NCI-H345 treated with DMSO at 0.1 percent for 48 hours (cell line): ENCODE measurements around the gene DUOX1.

Source experiments
- DNase-seq: peaks from one replicate; lab custom pipeline; 2025; ENCODE audit not compliant: unreplicated experiment; lab: John Stamatoyannopoulos, UW

The DUOX1 gene

GRCh38 chr15:45185903-45186770 is 56.3 kb downstream of the DUOX1 start:
- no peak for DNase-seq

DNA sequence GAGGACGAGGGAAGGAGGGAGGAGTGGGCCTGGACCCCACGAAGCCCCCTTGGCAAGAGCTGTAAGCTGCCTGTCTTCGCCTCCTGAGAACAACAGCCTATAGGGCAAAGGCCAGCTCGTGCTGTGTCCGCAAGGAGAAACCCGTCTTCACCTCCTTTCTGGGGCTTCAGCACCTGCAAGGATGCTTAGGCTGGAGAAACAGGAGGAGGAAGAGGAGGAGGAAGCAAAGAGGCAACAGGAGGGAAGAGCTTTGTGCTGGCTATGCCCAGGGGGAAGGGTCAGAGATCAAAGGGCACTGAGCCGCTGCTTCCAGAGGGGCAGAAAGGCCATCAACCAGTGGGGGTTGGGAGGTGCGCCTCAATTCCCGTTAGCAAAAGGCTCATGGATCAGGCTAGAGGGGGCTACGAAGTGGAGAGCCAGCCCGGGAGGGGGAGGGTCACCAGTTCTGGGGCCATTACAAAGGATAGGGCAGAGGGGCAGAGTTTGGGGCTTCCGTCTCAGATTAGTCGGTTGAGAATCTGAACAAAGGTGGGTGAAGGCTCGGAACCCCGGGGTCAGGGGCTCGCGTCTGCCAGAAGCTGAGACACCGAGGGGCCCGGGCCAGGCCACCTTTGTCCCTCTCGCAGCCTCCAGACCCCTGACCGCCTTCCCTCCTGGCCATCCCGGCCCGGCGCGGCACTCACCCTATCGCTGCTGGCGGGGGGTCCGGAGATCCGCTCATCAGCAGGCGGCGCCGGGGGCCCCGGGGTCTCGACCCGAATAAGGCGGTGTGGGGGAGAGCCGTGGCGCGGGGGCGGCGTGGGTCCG is 57.2 kb downstream of the DUOX1 start:
- DNase-seq = no peak

DNA sequence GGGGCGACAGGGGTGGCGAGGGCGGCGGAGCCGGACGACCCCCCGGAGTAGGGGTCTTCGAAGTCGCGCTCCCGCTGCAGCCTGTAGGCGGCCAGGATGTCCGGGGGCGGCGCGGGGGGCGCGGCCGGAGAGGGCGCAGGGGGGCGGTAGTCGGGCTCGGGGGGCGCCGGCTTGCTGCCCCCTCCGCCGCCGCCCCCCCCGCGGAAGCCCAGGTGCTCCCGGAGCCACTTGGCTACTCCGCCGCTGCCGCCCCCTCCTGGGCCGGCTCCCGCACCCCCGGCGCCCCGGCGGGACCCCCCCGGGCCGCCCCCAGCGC is 57.7 kb downstream of the DUOX1 start:
- no peak for DNase-seq

- DNase-seq = peak; percentile 26
Measured at GRCh38 chr15:45187894-45188830, 58.4 kb downstream of the DUOX1 start, which contains the start of gene SHF. Gene SHF, minus strand, starts transcription at chr15:45187966. Its CDS starts 15 bp downstream, at chr15:45187951.

DNA sequence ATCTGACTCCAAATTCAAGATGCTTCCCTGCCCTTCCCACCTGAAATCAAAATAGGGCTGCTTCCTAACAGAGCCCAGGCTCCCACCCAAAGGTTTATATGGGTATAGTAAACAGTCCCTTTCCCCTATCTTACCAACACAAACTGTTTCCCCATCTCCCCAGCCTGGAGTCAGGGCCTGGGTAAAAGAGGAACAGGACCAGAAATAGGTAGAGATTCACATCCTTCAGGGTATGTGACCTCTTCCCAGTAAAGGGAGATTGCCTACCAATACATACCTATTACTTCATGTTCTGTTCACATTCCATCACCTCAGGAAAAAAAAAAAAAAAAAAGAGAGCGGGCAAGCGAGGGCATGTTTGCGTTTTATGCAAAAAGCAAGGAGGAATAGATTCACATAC is 67.7 kb downstream of the DUOX1 start:
- DNase-seq = no peak

GRCh38 chr15:45198337-45199135 is 68.7 kb downstream of the DUOX1 start:
- peak; percentile 85 for DNase-seq

- peak; percentile 59 for DNase-seq
Measured at GRCh38 chr15:45199136-45199810, 69.5 kb downstream of the DUOX1 start.

- peak; percentile 76 for DNase-seq
Measured at GRCh38 chr15:45200001-45200798, 70.4 kb downstream of the DUOX1 start.

- DNase-seq = peak; percentile 76
Measured at GRCh38 chr15:45200799-45201556, 71.2 kb downstream of the DUOX1 start.

DNA sequence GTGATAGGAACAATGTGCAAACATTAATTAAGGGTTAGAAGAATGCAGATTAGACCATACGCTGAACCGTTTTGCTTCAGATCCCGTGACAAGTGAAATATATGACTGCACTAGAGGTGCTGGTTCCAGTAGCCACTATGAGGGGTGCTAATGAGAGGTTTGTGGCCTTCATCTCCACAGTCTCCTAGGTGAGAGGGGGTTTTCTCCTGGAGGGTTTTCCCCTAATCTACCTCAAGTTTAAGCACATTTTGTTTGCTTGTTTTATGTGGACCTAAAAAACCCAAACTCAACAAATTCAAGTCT is 71.7 kb downstream of the DUOX1 start:
- no peak for DNase-seq

GRCh38 chr15:45201869-45202268 is 72.1 kb downstream of the DUOX1 start:
- DNase-seq = no peak

DNA sequence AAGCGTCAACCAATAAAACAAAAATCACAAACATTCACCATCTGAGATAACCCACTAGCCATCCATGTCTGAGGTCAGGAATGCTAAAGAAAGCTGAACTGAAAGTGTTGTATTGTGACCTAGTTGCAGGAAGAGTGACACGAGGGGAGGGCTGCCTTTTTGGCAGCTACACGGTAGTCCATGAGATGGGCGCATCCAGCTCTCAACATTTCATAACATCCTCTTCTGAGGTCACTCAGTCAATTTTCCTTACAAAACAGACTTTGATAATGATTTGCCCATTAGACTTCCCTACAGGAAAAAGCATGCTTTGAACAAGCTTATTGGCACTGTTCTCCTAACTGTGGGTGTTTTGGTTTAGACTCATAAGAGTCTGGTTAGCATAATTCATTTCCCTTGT is 73.4 kb downstream of the DUOX1 start:
- no peak for DNase-seq

- DNase-seq = peak; percentile 5
Measured at GRCh38 chr15:45205192-45205591, 75.4 kb downstream of the DUOX1 start.

GRCh38 chr15:45212493-45212892 is 82.7 kb downstream of the DUOX1 start:
- DNase-seq = no peak
